H1 (cell line): ENCODE data around the gene TPMT. TPM values are rescaled to one million over a fixed set of nuclear protein-coding genes. Genes with fewer than 3 reads are reported as not detected.

ENCODE experiments used
- CTCF ChIA-PET: fragments of 300-600 bp; sonication (Branson Sonifier 250); formaldehyde crosslinking; loops from one replicate; lab custom pipeline; 2021; ENCODE audit not compliant: partially characterized antibody; lab: Charles Lee
- POLR2A ChIA-PET: fragments of 300-600 bp; sonication (Branson Sonifier 250); formaldehyde crosslinking; loops from one replicate; lab custom pipeline; 2021; ENCODE audit warnings: inconsistent platforms; ENCODE audit not compliant: partially characterized antibody; lab: Charles Lee
- DNase-seq, 2 experiments: peaks; one replicate each; pipeline versions ENCODE4 v3.0.0 to v3.0.0-alpha.2; 2010 to 2022; ENCODE audit warnings: low spot score in 2 of 2, low read depth in 1 of 2, mixed read lengths in 1 of 2
- FAIRE-seq: peaks from 2 replicates; lab custom pipeline; 2011; peaks lifted over from hg19 to GRCh38; lab: Jason Lieb, UNC
- H2AFZ ChIP-seq: 2 replicates; pipeline ENCODE4 v1.8.1; 2012; ENCODE audit warnings: low read length, inconsistent platforms
- H2AK5ac ChIP-seq: 2 replicates; pipeline ENCODE4 v1.6.1; 2013; ENCODE audit warnings: low read depth, low read length
- H2BK120ac ChIP-seq: replicated peaks from 2 replicates; pipeline ENCODE3; 2013; ENCODE audit warnings: low read depth, low read length, inconsistent platforms
- H2BK12ac ChIP-seq: 2 replicates; pipeline ENCODE4 v1.6.1; 2013; ENCODE audit warnings: low read depth, low read length
- H2BK15ac ChIP-seq: 2 replicates; pipeline ENCODE4 v1.6.1; 2013; ENCODE audit warnings: low read length
- H2BK20ac ChIP-seq: 2 replicates; pipeline ENCODE4 v1.6.1; 2013; ENCODE audit warnings: low read length
- H2BK5ac ChIP-seq: 2 replicates; pipeline ENCODE4 v1.6.1; 2013; ENCODE audit warnings: low read depth, low read length
- H3K14ac ChIP-seq: 2 replicates; pipeline ENCODE4 v1.6.1; 2013; ENCODE audit warnings: inconsistent platforms; ENCODE audit not compliant: insufficient read length
- H3K18ac ChIP-seq: 2 replicates; pipeline ENCODE4 v1.6.1; 2013; ENCODE audit warnings: low read length; ENCODE audit errors: extremely low read depth
- H3K23ac ChIP-seq: 2 replicates; pipeline ENCODE4 v1.6.1; 2013; ENCODE audit warnings: inconsistent platforms; ENCODE audit not compliant: insufficient read length
- H3K23me2 ChIP-seq: 2 replicates; pipeline ENCODE4 v1.6.1; 2013; ENCODE audit warnings: low read depth, low read length
- H3K27ac ChIP-seq: 2 replicates; pipeline ENCODE4 v1.6.1; 2011; ENCODE audit warnings: low read depth, low read length, inconsistent platforms
- H3K27me3 ChIP-seq, 4 experiments: replicated peaks in 1 of 4; 1 replicate in 1 of 4; 2 replicates in 3 of 4; pipeline versions ENCODE4 v1.6.1 to v1.8.1; 2011 to 2013; ENCODE audit warnings: low read length in 3 of 4, mild to moderate bottlenecking in 3 of 4, inconsistent platforms in 2 of 4, mixed read lengths in 2 of 4, moderate library complexity in 1 of 4; ENCODE audit not compliant: control insufficient read depth in 3 of 4, insufficient read depth in 3 of 4; ENCODE audit errors: extremely low read depth in 1 of 4
- H3K36me3 ChIP-seq, 4 experiments: 2 replicates each; pipeline versions ENCODE4 v1.6.1 to v1.8.1; 2011 to 2013; ENCODE audit warnings: mild to moderate bottlenecking in 4 of 4, low read length in 3 of 4, moderate library complexity in 2 of 4, control low read depth in 1 of 4, inconsistent platforms in 1 of 4; ENCODE audit not compliant: insufficient read depth in 4 of 4, control insufficient read depth in 2 of 4
- H3K4ac ChIP-seq: replicated peaks from 2 replicates; pipeline ENCODE3; 2013; ENCODE audit warnings: low read length, low read depth, mixed read lengths, inconsistent platforms; ENCODE audit not compliant: insufficient read length
- H3K4me1 ChIP-seq, 4 experiments: replicated peaks in 1 of 4; 1 replicate in 1 of 4; 2 replicates in 3 of 4; pipeline versions ENCODE4 v1.6.1 to v1.8.1; 2011 to 2013; ENCODE audit warnings: low read length in 3 of 4, inconsistent platforms in 2 of 4, mixed read lengths in 1 of 4; ENCODE audit not compliant: insufficient read depth in 4 of 4, control insufficient read depth in 3 of 4
- H3K4me2 ChIP-seq, 2 experiments: 2 replicates each; pipeline versions ENCODE4 v1.6.1 to v1.8.1; 2011 to 2013; ENCODE audit warnings: low read depth in 2 of 2, low read length in 2 of 2, control low read depth in 1 of 2, inconsistent platforms in 1 of 2, mild to moderate bottlenecking in 1 of 2; ENCODE audit not compliant: insufficient read depth in 1 of 2
- H3K4me3 ChIP-seq, 4 experiments: fragments of 200-600, 300-600 bp in 1 of 4; sonication (generic), shearing (Covaris generic), sonication (Bioruptor Twin) in 1 of 4; 2 replicates each; pipeline versions ENCODE4 v1.5.1 to v1.8.1; 2011 to 2016; ENCODE audit warnings: low read length in 4 of 4, low read depth in 3 of 4, control low read depth in 2 of 4, inconsistent platforms in 2 of 4, mild to moderate bottlenecking in 2 of 4, mixed read lengths in 1 of 4, moderate library complexity in 1 of 4; ENCODE audit not compliant: insufficient read depth in 2 of 4; ENCODE audit errors: extremely low read depth in 1 of 4
- H3K56ac ChIP-seq: replicated peaks from 2 replicates; pipeline ENCODE3; 2013; ENCODE audit warnings: low read depth, mild to moderate bottlenecking, mixed read lengths, low read length, inconsistent platforms; ENCODE audit not compliant: insufficient read length
- H3K79me1 ChIP-seq: 2 replicates; pipeline ENCODE4 v1.6.1; 2013; ENCODE audit warnings: low read depth, low read length, control low read depth
- H3K79me2 ChIP-seq, 2 experiments: 2 replicates each; pipeline versions ENCODE4 v1.6.1 to v1.8.1; 2012 to 2013; ENCODE audit warnings: low read length in 2 of 2, mild to moderate bottlenecking in 2 of 2, inconsistent platforms in 1 of 2; ENCODE audit not compliant: insufficient read depth in 2 of 2, control insufficient read depth in 1 of 2
- H3K9ac ChIP-seq, 4 experiments: replicated peaks in 1 of 4; 1 replicate in 1 of 4; 2 replicates in 3 of 4; pipeline versions ENCODE4 v1.6.1 to v1.8.1; 2011 to 2013; ENCODE audit warnings: low read depth in 3 of 4, low read length in 3 of 4, control low read depth in 2 of 4, mild to moderate bottlenecking in 2 of 4, moderate library complexity in 2 of 4, inconsistent platforms in 1 of 4; ENCODE audit errors: extremely low read depth in 1 of 4
- H3K9me3 ChIP-seq, 2 experiments: 2 replicates each; pipeline versions ENCODE4 v1.6.1 to v1.8.1; 2012 to 2013; ENCODE audit warnings: mild to moderate bottlenecking in 2 of 2, moderate library complexity in 2 of 2, control low read depth in 1 of 2, inconsistent platforms in 1 of 2, low read depth in 1 of 2, low read length in 1 of 2, mixed read lengths in 1 of 2; ENCODE audit not compliant: insufficient read depth in 2 of 2
- H4K20me1 ChIP-seq, 2 experiments: replicated peaks in 1 of 2; 2 replicates each; pipeline versions ENCODE3 to v1.8.1; 2011 to 2013; ENCODE audit warnings: inconsistent platforms in 2 of 2, low read length in 2 of 2, mild to moderate bottlenecking in 1 of 2; ENCODE audit not compliant: insufficient read depth in 2 of 2, control insufficient read depth in 1 of 2
- H4K5ac ChIP-seq: 2 replicates; pipeline ENCODE4 v1.6.1; 2013; ENCODE audit warnings: low read length, low read depth, mixed read lengths, inconsistent platforms; ENCODE audit not compliant: insufficient read length
- H4K8ac ChIP-seq: 2 replicates; pipeline ENCODE4 v1.8.0; 2013; ENCODE audit warnings: mild to moderate bottlenecking, moderate library complexity, low read length, inconsistent platforms; ENCODE audit not compliant: insufficient read depth; ENCODE audit errors: extremely low read depth
- H4K91ac ChIP-seq: replicated peaks from 2 replicates; pipeline ENCODE3; 2013; ENCODE audit warnings: low read length, mixed read lengths, inconsistent platforms; ENCODE audit not compliant: insufficient read length
- ASH2L ChIP-seq: fragments of 200-600, 300-600 bp; sonication (generic); IDR thresholded peaks from one replicate; pipeline ENCODE4 v1.7.1; 2017; ENCODE audit warnings: low read length
- CBX5 ChIP-seq: fragments of 300-800, 300-1000 bp; sonication (generic); IDR thresholded peaks from 2 replicates; pipeline ENCODE4 v1.7.1; 2016; ENCODE audit warnings: antibody characterized with exemption, low read length, low read depth
- CHD1 ChIP-seq: IDR thresholded peaks from 2 replicates; pipeline ENCODE4 v1.6.1; 2012; ENCODE audit warnings: low read depth, low read length, improper control_type of control experiment
- NANOG ChIP-seq: IDR thresholded peaks from 2 replicates; pipeline ENCODE4 v1.6.1; 2011; ENCODE audit warnings: low read length, low read depth, mild to moderate bottlenecking, inconsistent platforms; ENCODE audit not compliant: insufficient read depth, poor library complexity, severe bottlenecking
- POLR2A ChIP-seq, 2 experiments: IDR thresholded peaks; 1 replicate in 1 of 2; 2 replicates in 1 of 2; pipeline ENCODE4 v1.6.1; 2011; ENCODE audit warnings: low read depth in 2 of 2, low read length in 2 of 2, mild to moderate bottlenecking in 2 of 2; ENCODE audit errors: control extremely low read depth in 1 of 2
- SIX5 ChIP-seq: IDR thresholded peaks from 2 replicates; pipeline ENCODE4 v1.6.1; 2011; ENCODE audit warnings: mild to moderate bottlenecking, low read depth, low read length
- WGBS, 2 experiments: shearing (Covaris generic) in 1 of 2; methylation state at CpG; one replicate each; pipeline versions ENCODE4 v1.1.6 to v1.1.7; 2013 to 2015; ENCODE audit warnings: low lambda C conversion rate in 2 of 2, mixed read lengths in 2 of 2, inconsistent platforms in 1 of 2, low coverage in 1 of 2, missing lambda C conversion rate in 1 of 2; ENCODE audit not compliant: insufficient replicate concordance in 2 of 2, insufficient coverage in 1 of 2, insufficient read length in 1 of 2; ENCODE audit errors: extremely low coverage in 1 of 2, missing lambda C conversion rate in 1 of 2; 5-methylcytosine and 5-hydroxymethylcytosine counted together
- polyA plus RNA-seq, 7 experiments: library from polyadenylated mRNA; depleted of rRNA in 3 of 7; stranded (reverse) in 5 of 7; unstranded in 2 of 7; fragments of >200 nt in 5 of 7; fragments of 200-250 nt in 2 of 7; gene quantifications; 1 replicate in 5 of 7; 2 replicates in 1 of 7; 4 replicates in 1 of 7; pipeline versions ENCODE4 v1.2.1 to v1.2.3, GENCODE V29; 2011 to 2013; ENCODE audit warnings: missing spikeins in 2 of 7, mixed read lengths in 2 of 7
- total RNA-seq: library from RNA; stranded (reverse); fragmentation: NEBNext Ultra II Directional; extraction: Animal tissue kit (Norgen Biotek cat#: 25700); gene quantifications from 2 replicates; pipeline ENCODE4 v1.2.1, GENCODE V29; 2021

The TPMT gene
- total and polyA plus RNA-seq, 2 of the 8 experiments (the other 6 are each of a cell fraction or from before 2014, with no cell fraction given), result 12.3 to 17.2 TPM

- CTCF ChIA-PET, result interaction anchor here (0.7 kb wide), 3 partner anchors 24 to 373 kb away, joined by 3 read pairs; no protein-coding TSS in a partner anchor
- no peak overlapping the region for H3K18ac ChIP-seq
- no peak overlapping the region for H3K4me3 ChIP-seq
Observed at GRCh38 chr6:18162401-18162800, 7.5 kb upstream of the TPMT start.

More at GRCh38 chr6:18162401-18162800, 7.5 kb upstream of the TPMT start:
- Histone ChIP-seq H3K27me3 (no peaks in the 10 kb centered on the region), H3K23ac (no peak overlapping the region), H3K36me3 (peaks cover 3 to 25% (median 12%) of the 10 kb centered on the region in 4 experiments; a peak in 6 of 8 replicates), H3K56ac (no peak overlapping the region), H2BK120ac (no peak overlapping the region), H3K4me1 (no peaks in the 10 kb centered on the region), H3K9ac (no peak overlapping the region), H2AFZ (no peak overlapping the region), H3K4me2 (no peak overlapping the region), H2BK20ac (no peak overlapping the region), H2BK15ac (no peak overlapping the region), H3K27ac (no peak overlapping the region), H4K20me1 (peaks cover 0 to 2% of the 10 kb centered on the region in 2 experiments), H3K79me1 (no peaks in the 10 kb centered on the region), H3K4ac (no peak overlapping the region), H2BK12ac (no peak overlapping the region), H2AK5ac (no peak overlapping the region), H4K5ac (no peak overlapping the region)
- DNase-seq, result no peak
- WGBS, 2 experiments, result 96% methylated on average over 2 of the region's 2 CpGs; no CpG with 5 or more reads in 1 of the 2 experiments
- POLR2A ChIA-PET, result interaction anchor here (0.7 kb wide), 1 partner anchor 140 kb away, joined by 3 read pairs; no protein-coding TSS in a partner anchor
- no peak for TF ChIP-seq CHD1
- TF ChIP-seq NANOG, result no peak
- TF ChIP-seq ASH2L, result no peak
- no peak for TF ChIP-seq CBX5
- TF ChIP-seq SIX5, result no peak
- no peak for TF ChIP-seq POLR2A (IDR thresholded peaks at IDR 0.05; ENCODE audit: control extremely low read depth in 1 of 2, low read depth in 2 of 2, low read length in 2 of 2)
- TF ChIP-seq, all 59 proteins: peak for 0
- no peaks in the 10 kb centered on the region for H3K9me3 ChIP-seq
- no peaks in the 10 kb centered on the region for H3K79me2 ChIP-seq
- H2BK5ac ChIP-seq, result no peak overlapping the region
- no peak for FAIRE-seq
- no peaks in the 10 kb centered on the region for H3K23me2 ChIP-seq
- H4K8ac ChIP-seq, result no peak overlapping the region
- no peak overlapping the region for H4K91ac ChIP-seq
- no peak overlapping the region for H3K14ac ChIP-seq
